NCI-H510A (cell line): Measurements from ENCODE around the gene DNA2.
"Not testable (repeated sequence)": the region's sequence is repeated elsewhere in the genome, so short reads cannot be mapped to it uniquely, and the experiment has no call there.

ENCODE experiments used
- DNase-seq: peaks from one replicate; lab custom pipeline; 2025; lab: John Stamatoyannopoulos, UW

DNA2 gene, protein sequence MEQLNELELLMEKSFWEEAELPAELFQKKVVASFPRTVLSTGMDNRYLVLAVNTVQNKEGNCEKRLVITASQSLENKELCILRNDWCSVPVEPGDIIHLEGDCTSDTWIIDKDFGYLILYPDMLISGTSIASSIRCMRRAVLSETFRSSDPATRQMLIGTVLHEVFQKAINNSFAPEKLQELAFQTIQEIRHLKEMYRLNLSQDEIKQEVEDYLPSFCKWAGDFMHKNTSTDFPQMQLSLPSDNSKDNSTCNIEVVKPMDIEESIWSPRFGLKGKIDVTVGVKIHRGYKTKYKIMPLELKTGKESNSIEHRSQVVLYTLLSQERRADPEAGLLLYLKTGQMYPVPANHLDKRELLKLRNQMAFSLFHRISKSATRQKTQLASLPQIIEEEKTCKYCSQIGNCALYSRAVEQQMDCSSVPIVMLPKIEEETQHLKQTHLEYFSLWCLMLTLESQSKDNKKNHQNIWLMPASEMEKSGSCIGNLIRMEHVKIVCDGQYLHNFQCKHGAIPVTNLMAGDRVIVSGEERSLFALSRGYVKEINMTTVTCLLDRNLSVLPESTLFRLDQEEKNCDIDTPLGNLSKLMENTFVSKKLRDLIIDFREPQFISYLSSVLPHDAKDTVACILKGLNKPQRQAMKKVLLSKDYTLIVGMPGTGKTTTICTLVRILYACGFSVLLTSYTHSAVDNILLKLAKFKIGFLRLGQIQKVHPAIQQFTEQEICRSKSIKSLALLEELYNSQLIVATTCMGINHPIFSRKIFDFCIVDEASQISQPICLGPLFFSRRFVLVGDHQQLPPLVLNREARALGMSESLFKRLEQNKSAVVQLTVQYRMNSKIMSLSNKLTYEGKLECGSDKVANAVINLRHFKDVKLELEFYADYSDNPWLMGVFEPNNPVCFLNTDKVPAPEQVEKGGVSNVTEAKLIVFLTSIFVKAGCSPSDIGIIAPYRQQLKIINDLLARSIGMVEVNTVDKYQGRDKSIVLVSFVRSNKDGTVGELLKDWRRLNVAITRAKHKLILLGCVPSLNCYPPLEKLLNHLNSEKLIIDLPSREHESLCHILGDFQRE

DNA sequence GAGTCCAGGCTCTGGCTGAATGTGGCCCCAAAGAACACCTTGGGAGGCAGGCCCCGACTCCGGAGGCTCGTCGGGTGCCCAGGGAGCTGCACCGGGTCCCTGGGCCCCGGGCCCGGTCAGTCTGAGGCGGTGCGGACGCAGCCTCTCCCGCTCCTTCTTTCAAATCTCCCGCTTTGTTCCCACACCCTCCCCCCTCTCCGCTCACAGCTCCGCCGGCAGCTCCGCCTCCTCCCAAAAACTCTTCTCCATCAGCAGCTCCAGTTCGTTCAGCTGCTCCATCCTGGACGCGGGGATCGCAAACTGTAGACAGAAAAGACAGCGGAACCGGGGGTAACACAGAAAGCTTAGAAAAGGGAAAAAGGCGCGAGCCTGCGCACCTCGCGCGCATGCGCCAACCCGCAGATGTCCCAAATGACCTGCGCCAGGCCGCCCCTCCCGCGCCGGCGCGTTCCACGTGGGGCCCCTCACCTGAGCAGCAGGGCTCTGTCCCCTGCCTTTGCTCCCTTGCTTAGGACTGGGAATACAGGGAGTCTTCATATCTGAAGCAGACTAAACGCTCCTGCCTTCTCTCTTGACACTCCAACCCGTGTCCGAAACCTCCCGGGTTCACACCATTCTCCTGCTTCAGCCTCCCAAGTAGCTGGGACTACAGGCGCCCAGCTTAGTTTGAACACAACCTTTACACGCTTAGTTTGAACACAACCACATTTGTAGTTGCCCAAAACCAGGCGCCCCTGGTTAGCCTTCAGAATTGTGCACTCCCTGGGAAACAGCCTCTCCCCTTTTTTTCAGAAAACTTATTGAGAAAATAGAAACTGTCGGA lies at the start of gene DNA2:
Gene DNA2 (minus strand): TSS at position 388 of the 823 bp plus-strand sequence. CDS start 109 bp downstream, at position 279.
- DNase-seq, result peak; percentile 81

DNA sequence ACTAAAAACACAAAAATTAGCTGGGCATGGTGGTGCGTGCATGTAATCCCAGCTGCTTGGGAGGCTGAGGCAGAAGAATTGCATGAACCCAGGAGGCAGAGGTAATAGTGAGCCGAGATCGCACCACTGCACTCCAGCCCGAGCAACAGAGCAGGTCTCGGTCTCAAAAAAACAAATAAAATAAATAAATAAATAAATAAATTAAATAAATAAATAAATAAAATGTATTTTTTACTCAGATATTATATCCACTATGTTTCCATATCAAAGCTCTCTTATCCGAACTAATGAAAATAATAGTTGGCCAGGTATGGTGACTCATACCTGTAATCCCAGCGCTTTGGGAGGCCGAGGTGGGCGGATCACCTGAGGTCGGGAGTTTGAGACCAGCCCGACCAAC lies 46.8 kb upstream of the DNA2 start:
- DNase-seq, result not testable (repeated sequence)

DNA sequence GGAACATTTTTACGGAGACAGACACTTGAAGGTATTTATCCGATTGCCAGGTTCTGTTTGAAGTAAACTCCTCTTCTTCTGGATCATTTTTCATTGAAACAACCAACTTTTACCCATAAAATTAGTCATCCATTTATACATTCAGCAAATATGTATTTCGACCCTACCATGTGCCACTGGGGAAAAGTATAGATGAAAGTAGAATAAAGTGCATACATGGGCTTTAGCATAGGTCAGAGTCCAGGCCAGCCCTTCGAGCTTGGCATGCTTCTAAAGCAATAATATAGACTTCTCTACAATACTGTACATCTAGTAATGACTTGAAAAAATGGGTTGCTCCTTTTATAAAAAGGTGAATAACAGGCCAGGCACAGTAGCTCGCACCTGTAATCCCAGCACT lies 45.4 kb upstream of the DNA2 start:
- no peak for DNase-seq

DNA sequence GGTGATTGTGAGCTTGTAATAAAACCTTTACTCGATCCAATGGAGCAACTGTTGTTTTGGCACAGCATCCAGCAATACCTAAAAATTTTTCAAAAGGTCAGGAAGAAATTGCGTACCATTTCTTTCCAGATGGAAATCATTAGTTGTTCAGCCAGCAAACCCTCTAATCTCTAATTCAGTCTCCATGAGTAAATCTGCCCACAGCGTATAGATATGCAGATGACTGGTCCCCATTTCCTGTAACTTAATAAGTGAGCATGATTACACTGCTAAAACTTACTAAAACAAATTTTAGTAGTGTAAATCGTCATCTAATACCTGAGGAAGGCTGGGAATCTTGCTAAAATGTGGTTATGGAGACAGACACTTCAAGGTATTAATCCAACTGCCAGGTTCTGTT lies 45.0 kb upstream of the DNA2 start:
- DNase-seq, result no peak

DNA sequence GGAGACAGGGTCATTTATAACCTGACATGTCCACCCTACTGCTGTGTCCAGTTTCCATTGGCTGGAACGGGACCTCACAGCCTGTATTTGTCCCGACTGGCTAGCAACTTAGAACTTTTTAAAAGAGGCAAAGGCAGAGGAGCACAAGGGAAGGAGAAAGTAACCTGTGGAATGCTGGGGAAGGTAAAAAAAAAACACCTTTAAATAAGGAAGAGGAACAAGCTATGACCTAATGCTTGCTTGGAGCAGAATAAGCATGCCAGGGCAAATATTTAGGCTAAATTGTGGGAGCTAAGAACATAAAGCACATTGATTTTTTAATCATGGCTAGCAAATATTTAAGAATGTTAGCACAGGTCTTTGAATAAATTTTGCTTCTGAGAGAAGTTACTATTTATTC lies 44.4 kb upstream of the DNA2 start:
- not testable (repeated sequence) for DNase-seq

DNA sequence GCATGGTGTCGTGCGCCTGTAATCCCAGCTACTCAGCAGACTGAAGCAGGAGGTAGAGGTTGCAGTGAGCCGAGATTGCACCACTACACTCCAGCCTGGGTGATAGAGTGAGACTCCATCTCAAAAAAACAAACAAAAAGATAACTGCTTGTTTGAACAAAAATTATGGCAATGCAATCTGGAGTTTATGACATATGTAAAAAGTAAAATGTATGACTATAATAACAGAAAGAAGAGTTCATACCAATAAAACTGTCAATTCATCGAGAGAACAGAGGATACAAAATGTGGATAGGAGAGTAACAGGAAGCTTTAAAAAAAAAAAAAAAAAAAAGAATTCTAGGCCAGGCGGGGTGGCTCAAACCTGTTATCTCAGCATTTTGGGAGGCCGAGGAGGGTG lies 36.3 kb upstream of the DNA2 start:
- DNase-seq, result no peak

DNA sequence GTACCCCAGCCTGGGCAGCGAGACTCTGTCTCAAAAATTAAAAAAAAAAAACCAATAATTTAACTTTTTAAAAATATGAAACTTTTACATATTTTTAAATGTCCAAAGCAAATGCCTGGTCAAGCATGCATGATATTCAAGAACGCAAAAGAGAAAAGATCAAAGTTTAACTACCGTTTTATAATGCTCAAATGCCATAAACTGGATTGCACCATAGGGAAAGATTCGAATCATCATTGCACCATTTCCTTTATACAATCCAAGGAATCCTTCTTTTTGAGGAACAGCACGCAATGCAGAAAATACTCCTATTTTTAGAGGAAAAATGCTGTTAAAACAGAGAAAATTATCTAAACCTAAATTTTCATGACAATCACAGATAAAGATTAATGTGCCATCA lies 34.6 kb upstream of the DNA2 start:
- no peak for DNase-seq

DNA sequence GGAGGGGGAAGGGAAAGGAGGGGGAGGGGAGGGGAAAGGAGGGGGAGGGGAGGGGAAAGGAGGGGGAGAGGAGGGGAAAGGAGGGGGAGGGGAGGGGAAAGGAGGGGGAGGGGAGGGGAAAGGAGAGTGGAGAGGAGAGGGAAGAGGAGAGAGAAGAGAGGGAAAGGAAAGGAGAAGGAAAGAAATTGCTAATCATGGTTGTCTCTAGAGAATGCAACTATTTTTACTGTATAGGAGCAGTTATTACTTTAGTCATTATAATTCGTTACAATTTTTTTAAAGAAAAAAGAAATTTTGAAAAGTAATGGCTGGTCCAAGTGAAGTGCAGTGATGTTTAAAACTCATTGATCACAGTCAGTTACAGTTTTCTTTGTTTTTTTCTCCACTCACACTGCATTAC lies 31.1 kb upstream of the DNA2 start:
- no peak for DNase-seq

DNA sequence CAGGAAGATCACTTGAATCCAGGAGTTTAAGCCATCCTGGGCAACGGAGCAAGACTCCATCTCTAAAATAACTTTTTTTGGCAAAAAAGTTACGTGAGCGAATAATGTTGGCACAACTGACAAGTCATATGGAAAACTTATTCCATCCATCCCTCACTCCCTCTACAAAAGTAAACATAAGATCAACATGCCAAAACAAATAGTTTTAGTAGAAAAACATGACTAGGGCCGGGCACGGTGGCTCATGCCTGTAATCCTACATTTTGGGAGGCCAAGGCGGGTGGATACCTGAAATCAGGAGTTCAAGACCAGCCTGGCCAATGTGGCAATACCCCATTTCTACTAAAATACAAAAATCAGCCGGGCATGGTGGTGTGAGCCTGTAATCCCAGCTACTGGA lies 29.9 kb upstream of the DNA2 start:
- DNase-seq, result no peak

DNA sequence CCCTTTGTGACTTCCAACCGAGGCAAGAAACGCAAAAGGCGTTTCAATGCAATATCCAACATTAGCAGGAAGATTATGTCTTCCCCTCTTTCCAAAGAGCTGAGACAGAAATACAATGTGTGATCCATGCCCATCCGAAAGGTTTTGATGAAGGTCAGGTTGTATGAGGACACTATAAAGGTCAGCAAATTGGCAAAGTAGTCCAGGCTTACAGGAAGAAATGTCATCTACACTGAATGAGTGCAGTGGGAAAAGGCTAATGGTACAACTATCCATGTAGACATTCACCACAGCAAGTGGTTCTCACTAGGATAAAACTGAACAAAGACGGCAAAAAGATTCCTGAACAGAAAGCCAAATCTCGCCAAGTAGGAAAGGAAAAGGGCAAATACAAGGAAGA lies 27.8 kb upstream of the DNA2 start:
- DNase-seq, result no peak

DNA sequence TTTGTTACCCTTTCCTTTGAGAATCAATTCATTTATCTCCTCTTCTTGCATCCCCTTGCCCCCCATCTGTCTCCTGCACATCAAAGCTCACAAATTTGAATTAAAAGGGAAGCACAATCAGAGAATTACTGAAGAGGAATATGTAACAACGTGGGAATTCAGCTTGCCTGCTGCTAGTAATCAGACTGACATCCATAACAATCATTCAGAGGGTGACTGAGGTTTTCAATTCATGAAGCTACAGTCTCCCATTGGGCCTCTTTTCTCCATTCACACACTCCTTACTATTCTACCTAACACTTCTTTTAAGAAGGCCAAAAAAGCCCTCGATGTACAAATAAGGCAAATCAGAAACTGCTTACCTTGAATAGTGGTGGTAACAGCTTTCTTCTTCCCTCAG lies 24.3 kb upstream of the DNA2 start:
- DNase-seq, result no peak

DNA sequence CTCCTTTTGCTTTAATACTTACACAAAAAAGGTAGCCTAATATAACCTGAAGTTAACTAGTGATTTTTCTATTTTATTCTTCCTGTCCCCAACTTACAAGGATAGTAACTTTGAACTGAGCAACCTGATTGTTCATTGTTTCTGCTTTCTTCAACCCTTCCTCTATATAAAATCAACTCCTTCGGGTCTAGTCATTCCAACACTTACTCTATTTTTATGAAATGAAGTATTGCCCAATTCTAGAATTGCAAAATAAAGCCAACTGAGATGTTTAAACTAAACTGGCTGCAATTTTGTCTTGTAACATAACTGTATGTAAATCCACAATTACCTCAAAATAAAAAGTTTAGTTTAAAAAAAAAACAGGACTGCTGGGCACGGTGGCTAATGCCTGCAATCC lies 20.3 kb upstream of the DNA2 start:
- DNase-seq, result no peak

DNA sequence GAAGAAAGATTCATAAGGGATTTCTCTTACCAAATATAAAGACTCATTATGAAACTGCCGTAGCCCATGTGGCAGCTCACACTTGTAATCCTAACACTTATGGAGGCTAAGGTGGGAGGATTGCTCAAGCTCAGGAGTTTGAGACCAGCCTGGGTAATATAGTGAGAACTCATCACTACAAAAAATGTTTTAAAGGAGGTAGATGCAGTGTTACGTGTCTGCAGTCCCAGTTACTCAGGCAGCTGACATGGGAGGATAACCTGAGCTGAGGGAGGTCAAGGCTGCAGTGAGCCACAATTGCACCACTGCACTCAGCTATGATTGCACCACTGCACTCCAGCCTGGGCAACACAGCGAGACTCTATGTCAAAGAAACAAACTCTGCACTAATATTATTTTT lies 18.1 kb upstream of the DNA2 start:
- DNase-seq, result no peak

DNA sequence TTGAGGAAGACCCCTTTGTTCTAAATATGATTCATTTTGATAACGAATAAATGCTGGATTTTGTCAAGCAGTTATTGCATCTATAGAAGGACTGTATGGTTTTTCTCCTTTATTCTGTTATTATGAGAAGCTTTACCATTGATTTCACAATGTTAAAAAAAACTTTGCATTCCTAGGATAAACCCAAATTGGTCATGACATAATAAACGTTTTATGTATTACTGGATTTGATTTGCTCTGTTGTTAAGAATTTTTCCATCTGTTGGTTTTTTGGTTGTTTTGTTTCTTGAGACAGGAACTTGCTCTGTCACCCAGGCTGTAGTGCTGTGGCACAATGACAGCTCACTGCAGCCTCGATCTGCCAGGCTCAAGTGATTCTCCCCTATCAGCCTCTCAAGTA lies 2.2 kb upstream of the DNA2 start:
- DNase-seq, result no peak

DNA sequence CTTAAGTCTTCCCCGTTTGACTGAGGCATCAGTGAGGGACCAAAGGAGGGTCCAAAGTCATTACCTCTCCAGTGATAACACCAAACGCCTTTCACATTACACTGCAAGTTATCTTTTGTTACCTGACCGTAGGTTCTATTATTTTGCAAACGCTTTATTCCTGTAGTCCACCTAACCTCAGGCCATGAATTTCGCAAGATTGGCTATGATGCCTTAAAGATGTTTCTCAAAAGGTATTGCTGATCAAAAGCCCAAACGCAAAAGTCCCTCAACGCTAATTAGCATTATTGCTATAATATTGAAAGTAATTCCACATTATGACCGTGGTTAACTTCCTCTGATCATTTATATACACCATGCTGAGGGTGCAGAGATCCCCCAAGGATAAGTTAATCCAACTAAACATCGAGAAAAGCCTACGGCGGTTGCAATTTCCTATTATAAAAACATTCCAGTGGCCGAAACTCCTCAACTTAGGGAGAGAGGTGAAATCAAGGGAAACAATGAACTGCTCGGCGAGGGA lies 649 bp downstream of the DNA2 start:
- no peak for DNase-seq

DNA sequence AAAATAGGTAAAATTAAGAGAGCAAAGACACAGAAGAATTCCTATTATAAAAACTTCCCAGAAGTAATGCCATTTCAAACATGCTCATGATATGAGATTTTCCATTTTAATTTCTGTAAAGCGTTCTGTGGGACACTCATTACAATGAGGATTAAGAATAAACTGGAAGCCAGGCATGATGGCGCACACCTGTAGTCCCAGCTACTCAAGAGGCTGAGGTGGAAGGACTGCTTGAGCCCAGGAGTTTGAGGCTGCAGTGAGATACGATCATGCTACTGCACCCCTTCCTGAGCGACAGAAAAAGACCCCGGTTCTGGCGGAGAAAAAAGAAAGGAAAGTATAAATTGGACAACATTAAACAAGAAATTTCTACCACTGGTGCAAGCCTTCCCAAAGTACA lies 1.5 kb downstream of the DNA2 start:
- DNase-seq, result no peak

DNA sequence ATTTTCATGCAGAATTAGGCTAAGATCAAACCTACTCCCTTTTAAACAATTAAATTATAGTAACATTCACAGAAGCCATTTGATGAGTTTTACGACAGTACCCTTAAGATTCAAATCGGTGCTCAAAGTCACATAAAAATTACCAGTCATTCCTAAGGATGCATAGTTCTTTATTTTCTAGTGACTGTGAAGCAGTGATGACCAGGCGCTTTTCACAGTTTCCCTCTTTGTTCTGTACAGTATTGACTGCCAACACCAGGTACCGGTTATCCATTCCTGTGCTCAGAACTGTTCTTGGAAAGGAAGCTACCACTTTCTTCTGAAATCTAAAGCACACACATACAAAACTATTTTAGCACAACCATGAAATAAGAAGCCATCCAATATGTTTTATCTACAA lies 1.9 kb downstream of the DNA2 start:
- no peak for DNase-seq

DNA sequence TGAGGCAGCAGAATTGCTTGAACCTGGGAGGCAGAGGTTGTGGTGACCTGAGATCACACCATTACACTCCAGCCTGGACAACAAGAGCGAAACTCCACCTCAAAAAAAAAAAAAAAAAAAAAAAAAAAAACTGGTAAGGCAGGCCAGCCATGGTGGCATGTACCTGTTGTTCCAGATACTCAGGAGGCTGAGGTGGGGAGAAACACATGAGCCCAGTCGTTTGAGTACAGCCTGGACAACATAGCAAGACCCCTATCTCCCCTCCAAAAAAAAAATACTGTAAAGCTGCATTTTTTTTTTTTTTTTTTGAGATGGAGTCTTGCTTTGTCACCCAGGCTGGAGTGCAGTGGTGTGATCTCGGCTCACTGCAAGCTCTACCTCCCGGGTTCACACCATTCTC lies 7.0 kb downstream of the DNA2 start:
- DNase-seq, result not testable (repeated sequence)

DNA sequence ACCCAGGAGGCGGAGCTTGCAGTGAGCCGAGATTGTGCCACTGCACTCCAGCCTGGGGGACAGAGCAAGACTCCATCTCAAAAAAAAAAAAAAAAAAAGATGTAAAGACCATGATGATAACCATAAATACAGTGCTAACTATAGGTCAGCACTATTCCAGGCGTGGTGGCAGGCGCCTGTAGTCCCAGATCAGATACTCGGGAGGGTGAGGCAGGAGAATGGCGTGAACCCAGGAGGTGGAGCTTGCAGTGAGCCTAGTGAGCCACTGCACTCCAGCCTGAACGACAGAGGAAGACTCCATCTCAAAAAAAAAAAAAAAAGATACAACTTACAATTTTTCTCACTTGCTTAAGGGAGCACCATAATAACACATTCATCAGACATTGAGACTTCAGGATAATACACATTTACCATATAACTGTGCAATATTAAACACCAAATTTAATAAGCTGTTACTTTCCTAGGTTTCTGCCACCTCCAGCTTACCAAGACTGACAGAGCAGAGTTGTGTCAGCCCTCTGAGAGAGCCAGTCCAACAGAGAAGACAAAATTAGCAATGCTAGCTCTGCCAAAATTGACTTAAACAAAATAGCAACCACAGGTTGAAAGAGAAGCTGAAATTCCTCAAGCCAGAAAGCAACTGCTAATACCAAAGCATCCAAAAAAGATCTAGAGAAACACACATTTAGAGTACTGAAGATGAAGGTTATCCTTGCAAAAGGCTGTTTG lies 8.2 kb downstream of the DNA2 start:
- DNase-seq, result no peak

DNA sequence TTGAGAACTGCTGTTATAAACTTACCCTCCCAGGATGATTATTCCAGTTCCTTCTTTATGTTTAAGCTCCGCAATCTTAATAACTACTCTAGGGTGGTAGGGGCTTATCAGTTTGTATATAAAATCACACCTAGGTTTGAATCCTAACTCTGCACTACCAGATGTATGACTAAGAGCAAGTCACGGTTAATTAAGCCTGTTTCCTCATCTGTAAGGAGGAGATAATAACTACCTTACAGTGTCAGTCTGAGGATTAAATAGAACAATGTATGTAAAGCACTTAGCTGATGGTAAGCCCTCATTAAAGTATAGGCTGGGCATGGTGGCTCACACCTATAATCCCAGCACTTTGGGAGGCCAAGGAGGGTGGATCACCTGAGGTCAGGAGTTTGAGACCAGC lies 9.2 kb downstream of the DNA2 start:
- DNase-seq, result no peak

DNA sequence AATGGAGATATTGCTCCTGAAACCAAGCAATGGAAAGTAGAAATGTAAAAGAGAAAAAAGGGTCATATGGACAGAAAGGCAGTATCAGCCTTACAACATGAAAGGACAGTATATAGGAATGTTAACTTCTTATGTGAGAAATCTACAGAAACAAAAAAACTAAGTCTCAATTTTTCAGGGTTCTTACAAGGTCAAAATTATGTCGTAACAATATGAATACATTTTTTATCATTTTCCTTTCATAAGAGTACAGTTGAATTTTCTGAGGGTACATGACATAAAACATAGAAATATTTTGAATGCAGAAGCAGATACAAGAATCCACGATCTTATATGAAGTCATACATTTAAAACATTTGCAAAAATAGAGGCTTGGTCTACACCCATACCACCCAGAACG lies 10.7 kb downstream of the DNA2 start:
- DNase-seq, result no peak
